ENCODE data around the gene FXYD3.

FXYD3 gene

GRCh38 chr19:35105411-35106290 is 10.0 kb upstream of the FXYD3 start:
- Histone ChIP-seq H3K4me3 (ENCODE audit: low read depth, low read length) (no peak overlapping the region), H3K36me3 (no peaks in the 10 kb centered on the region), H3K27me3 (ENCODE audit: insufficient read depth, low read depth, severe bottlenecking) (no peaks in the 10 kb centered on the region), H3K9me3 (ENCODE audit: severe bottlenecking) (peaks cover 4% of the 10 kb centered on the region), H3K27ac (no peak overlapping the region)
- DNase-seq: no peak
- no peak for TF ChIP-seq CTCF (IDR thresholded peaks at IDR 0.05; ENCODE audit: low read depth, low read length)

- no peak overlapping the region for H3K4me3 ChIP-seq (ENCODE audit: low read depth, low read length)
- peaks cover 4% of the 10 kb centered on the region for H3K9me3 ChIP-seq (ENCODE audit: severe bottlenecking)
- DNase-seq: no peak
- H3K36me3 ChIP-seq: no peaks in the 10 kb centered on the region
- H3K27ac ChIP-seq: no peak overlapping the region
- no peak for TF ChIP-seq CTCF (IDR thresholded peaks at IDR 0.05; ENCODE audit: low read depth, low read length)
- H3K27me3 ChIP-seq (ENCODE audit: insufficient read depth, low read depth, severe bottlenecking): no peaks in the 10 kb centered on the region
Observed at GRCh38 chr19:35106291-35106583, 9.4 kb upstream of the FXYD3 start.

GRCh38 chr19:35106898-35107541 is 8.6 kb upstream of the FXYD3 start:
- Histone ChIP-seq H3K36me3 (no peaks in the 10 kb centered on the region), H3K27ac (no peak overlapping the region), H3K4me3 (ENCODE audit: low read depth, low read length) (no peak overlapping the region), H3K27me3 (ENCODE audit: insufficient read depth, low read depth, severe bottlenecking) (no peaks in the 10 kb centered on the region), H3K9me3 (ENCODE audit: severe bottlenecking) (peaks cover 4% of the 10 kb centered on the region)
- no peak for DNase-seq
- TF ChIP-seq CTCF (IDR thresholded peaks at IDR 0.05; ENCODE audit: low read depth, low read length): no peak

- Histone ChIP-seq H3K4me3 (ENCODE audit: low read depth, low read length) (no peak overlapping the region), H3K27me3 (ENCODE audit: insufficient read depth, low read depth, severe bottlenecking) (no peaks in the 10 kb centered on the region), H3K36me3 (no peaks in the 10 kb centered on the region), H3K9me3 (ENCODE audit: severe bottlenecking) (peaks cover 4% of the 10 kb centered on the region), H3K27ac (no peak overlapping the region)
- TF ChIP-seq CTCF (IDR thresholded peaks at IDR 0.05; ENCODE audit: low read depth, low read length): no peak
- no peak for DNase-seq
Observed at GRCh38 chr19:35107545-35107944, 8.1 kb upstream of the FXYD3 start.

GRCh38 chr19:35108730-35109129 is 6.9 kb upstream of the FXYD3 start:
- peak; percentile 63 for DNase-seq
- no peaks in the 10 kb centered on the region for H3K27me3 ChIP-seq (ENCODE audit: insufficient read depth, low read depth, severe bottlenecking)
- H3K27ac ChIP-seq: peak overlapping the region; percentile 67
- no peak overlapping the region for H3K4me3 ChIP-seq (ENCODE audit: low read depth, low read length)
- no peaks in the 10 kb centered on the region for H3K36me3 ChIP-seq
- H3K9me3 ChIP-seq (ENCODE audit: severe bottlenecking): peaks cover 4% of the 10 kb centered on the region
- no peak for TF ChIP-seq CTCF (IDR thresholded peaks at IDR 0.05; ENCODE audit: low read depth, low read length)
